Placental epithelial cell (primary cell): ENCODE measurements around the gene ATP5MC3. TPM values are rescaled to one million over a fixed set of nuclear protein-coding genes. Genes with fewer than 3 reads are reported as not detected.

Source experiments
- small RNA-seq: library from RNA; depleted of rRNA; stranded (forward); fragments of <200 nt; gene quantifications from one replicate; pipeline ENCODE3, GENCODE V24; 2012
- total RNA-seq: library from RNA; depleted of rRNA; stranded (reverse); fragments of >200 nt; gene quantifications from 2 replicates; pipeline ENCODE4 v1.2.3, GENCODE V29; 2012

ATP5MC3 gene
- 124 and 190 TPM in 2 replicates for total RNA-seq

DNA sequence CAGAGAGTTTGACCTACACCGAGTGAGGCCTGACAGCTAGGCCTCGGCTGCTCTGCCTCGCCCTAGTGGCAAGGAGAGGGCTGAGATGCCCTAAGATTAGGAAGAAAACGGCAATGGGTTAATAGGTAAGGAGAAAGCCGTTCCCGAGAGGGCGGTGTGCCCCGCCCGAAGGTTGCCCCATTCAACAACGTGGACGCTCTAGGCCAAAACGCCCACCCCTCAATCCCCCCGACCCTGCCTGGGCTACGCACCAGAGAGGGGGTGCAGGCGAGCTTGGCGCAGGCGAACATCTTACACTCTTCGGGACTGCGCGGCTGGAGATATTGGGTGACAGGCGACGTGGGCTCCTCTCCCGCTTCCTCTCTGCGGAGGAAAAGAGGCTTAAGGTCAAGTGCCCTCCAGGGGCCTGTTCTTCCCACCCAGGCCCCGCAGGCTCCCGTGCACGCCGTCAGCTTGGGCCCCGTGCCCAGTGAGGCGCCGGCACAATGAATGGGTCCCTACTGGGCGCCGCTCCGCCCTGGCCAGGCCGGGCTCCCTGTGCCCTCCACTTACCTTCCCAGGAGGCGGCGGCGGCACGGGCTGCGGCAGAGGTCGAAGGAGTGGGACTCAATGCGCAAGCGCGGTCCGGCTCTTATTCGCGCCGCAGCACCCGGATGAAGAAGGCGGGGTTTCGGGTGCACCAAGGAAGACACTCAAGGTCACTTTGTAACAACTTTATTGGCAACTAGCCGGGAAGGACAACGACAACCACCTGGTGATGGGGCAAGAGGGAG, at the start of gene ATP5MC3:
Gene ATP5MC3, minus strand, starts transcription at position 607 of the 773 bp plus-strand sequence. Its CDS starts 317 bp downstream, at position 290.

GRCh38 chr2:175167792-175168563, 13.5 kb downstream of the ATP5MC3 start, which contains the start of gene ATF2:
ATF2 (minus strand) TSS chr2:175168203; CDS start chr2:175136443, 31,760 bp downstream.

Small RNA genes lying within 50 kb of the gene (small RNA-seq; reads per million reads assigned to genes)
- gene MIR933 = not detected

Other genes starting within 250 kb of the ATP5MC3 start
- gene CHN1, start 176.3 kb downstream of the ATP5MC3 start, total RNA-seq = 1.2 and 2.1 TPM in 2 replicates
- 49.1 and 49.5 TPM in 2 replicates for gene ATF2, start 13.5 kb downstream of the ATP5MC3 start, total RNA-seq